Measurements from ENCODE around the gene DBNDD2. TPM values are rescaled to one million over a fixed set of nuclear protein-coding genes. Genes with fewer than 3 reads are reported as not detected.

Gene DBNDD2
- total RNA-seq (2022; extraction: Qiagen RNA extraction; ENCODE audit: low read depth) = 24.5 to 28.8 TPM (median 25.3 TPM) in 5 replicates

GRCh38 chr20:45407783-45408645, at the start of gene DBNDD2:
TSS of gene DBNDD2 (plus strand) at chr20:45408289. CDS start at chr20:45408468, 179 bp downstream.

DNA sequence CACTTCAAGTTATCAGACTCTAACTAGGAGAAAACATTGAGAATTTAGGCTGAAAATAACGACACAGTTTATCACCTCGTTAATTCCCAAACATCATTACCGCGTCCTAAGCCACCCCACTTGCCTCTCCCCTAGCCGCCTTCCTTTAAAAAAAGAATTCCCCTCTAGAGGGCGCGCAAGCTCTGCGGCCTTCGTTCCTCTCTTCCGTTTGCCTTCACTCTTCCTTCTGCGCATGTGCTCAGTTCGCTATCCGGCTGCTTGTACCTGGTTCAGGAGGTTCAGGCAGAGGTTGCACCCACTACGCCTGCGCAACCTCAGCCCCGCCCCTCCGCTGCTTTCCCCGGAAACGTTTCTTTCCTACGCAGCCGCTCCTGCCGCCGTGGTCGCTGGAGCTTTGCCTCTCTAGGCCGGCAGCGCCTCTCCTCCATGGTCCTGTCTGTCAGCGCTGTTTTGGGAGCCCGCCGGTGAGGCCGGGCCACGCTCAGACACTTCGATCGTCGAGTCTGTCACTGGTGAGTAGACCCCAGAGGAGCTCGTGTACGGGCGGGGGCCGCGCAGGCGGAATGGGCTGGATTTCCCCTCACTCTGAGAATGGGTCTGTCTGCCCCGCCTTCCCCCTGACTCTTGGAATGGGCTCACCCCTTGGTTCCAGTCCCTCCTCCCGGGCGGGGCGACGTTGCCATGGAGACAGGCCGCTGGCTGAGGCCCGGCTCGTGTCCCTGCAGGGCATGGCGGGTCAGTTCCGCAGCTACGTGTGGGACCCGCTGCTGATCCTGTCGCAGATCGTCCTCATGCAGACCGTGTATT, 45.1 kb upstream of the DBNDD2 start, which contains the start of gene SYS1:
TSS of gene SYS1 (plus strand) at position 353 of the 807 bp plus-strand sequence. CDS start at position 729, 376 bp downstream.

GRCh38 chr20:45378191-45378590, 29.9 kb upstream of the DBNDD2 start, which contains the start of gene TP53TG5:
TSS of gene TP53TG5 (minus strand) at chr20:45378325. CDS start at chr20:45378236, 89 bp downstream.

GRCh38 chr20:45415822-45416637, 7.9 kb downstream of the DBNDD2 start, which contains the start of gene PIGT:
TSS of gene PIGT (plus strand) at chr20:45416141. CDS start at chr20:45416157, 16 bp downstream.

Other genes starting within 250 kb of the DBNDD2 start
- 2.3 to 4.5 TPM (median 3.2 TPM) in 5 replicates for gene PI3, start 233.4 kb upstream of the DBNDD2 start, total RNA-seq (2022; extraction: Qiagen RNA extraction; ENCODE audit: low read depth)
- gene SEMG1, start 201.3 kb upstream of the DBNDD2 start, total RNA-seq (2022; extraction: Qiagen RNA extraction; ENCODE audit: low read depth) = not detected in 5 replicates
- not detected in 5 replicates for gene SEMG2, start 186.9 kb upstream of the DBNDD2 start, total RNA-seq (2022; extraction: Qiagen RNA extraction; ENCODE audit: low read depth)
- 9.1 to 13.4 TPM (median 11.7 TPM) in 5 replicates for gene SLPI, start 153.7 kb upstream of the DBNDD2 start, total RNA-seq (2022; extraction: Qiagen RNA extraction; ENCODE audit: low read depth)
- not detected in 5 replicates for gene RBPJL, start 101.4 kb upstream of the DBNDD2 start, total RNA-seq (2022; extraction: Qiagen RNA extraction; ENCODE audit: low read depth)
- gene MATN4, start 100.0 kb upstream of the DBNDD2 start, total RNA-seq (2022; extraction: Qiagen RNA extraction; ENCODE audit: low read depth) = 0.09 to 0.14 TPM (median 0.13 TPM) in 4 of 5 replicates, not detected in the other
- gene SDC4, start 59.9 kb upstream of the DBNDD2 start, total RNA-seq (2022; extraction: Qiagen RNA extraction; ENCODE audit: low read depth) = 120 to 180 TPM (median 141 TPM) in 5 replicates
- 28.1 to 35.6 TPM (median 34.4 TPM) in 5 replicates for gene SYS1, start 45.1 kb upstream of the DBNDD2 start, total RNA-seq (2022; extraction: Qiagen RNA extraction; ENCODE audit: low read depth)
- not detected in 5 replicates for gene TP53TG5, start 30.0 kb upstream of the DBNDD2 start, total RNA-seq (2022; extraction: Qiagen RNA extraction; ENCODE audit: low read depth)
- 89.3 to 101 TPM (median 93.2 TPM) in 5 replicates for gene PIGT, start 7.9 kb downstream of the DBNDD2 start, total RNA-seq (2022; extraction: Qiagen RNA extraction; ENCODE audit: low read depth)
- gene WFDC2, start 61.5 kb downstream of the DBNDD2 start, total RNA-seq (2022; extraction: Qiagen RNA extraction; ENCODE audit: low read depth) = 0.15 to 0.19 TPM in 2 of 5 replicates, not detected in the others
- not detected in 5 replicates for gene SPINT3, start 107.3 kb downstream of the DBNDD2 start, total RNA-seq (2022; extraction: Qiagen RNA extraction; ENCODE audit: low read depth)
- not detected in 5 replicates for gene WFDC6, start 131.2 kb downstream of the DBNDD2 start, total RNA-seq (2022; extraction: Qiagen RNA extraction; ENCODE audit: low read depth)
- not detected in 5 replicates for gene EPPIN, start 139.1 kb downstream of the DBNDD2 start, total RNA-seq (2022; extraction: Qiagen RNA extraction; ENCODE audit: low read depth)
- not detected in 5 replicates for gene WFDC8, start 171.0 kb downstream of the DBNDD2 start, total RNA-seq (2022; extraction: Qiagen RNA extraction; ENCODE audit: low read depth)
- not detected in 5 replicates for gene WFDC10A, start 221.4 kb downstream of the DBNDD2 start, total RNA-seq (2022; extraction: Qiagen RNA extraction; ENCODE audit: low read depth)
- gene WFDC9, start 223.0 kb downstream of the DBNDD2 start, total RNA-seq (2022; extraction: Qiagen RNA extraction; ENCODE audit: low read depth) = not detected in 5 replicates

All from A549 treated with DMSO at 1 μM for 4 hours (cell line).